Left hindlimb (tissue), 1 donor: ENCODE data around the gene FBXL14.
"Not testable (repeated sequence)": the region's sequence is repeated elsewhere in the genome, so short reads cannot be mapped to it uniquely, and the experiment has no call there.

ENCODE experiments used
- DNase-seq: peaks from one replicate; pipeline ENCODE4 v3.0.0-alpha.2; 2018

The FBXL14 gene

GRCh38 chr12:1619587-1619986 is 25.2 kb upstream of the FBXL14 start:
- DNase-seq = peak; percentile 62

GRCh38 chr12:1619159-1619558 is 24.8 kb upstream of the FBXL14 start:
- DNase-seq = no peak

DNA sequence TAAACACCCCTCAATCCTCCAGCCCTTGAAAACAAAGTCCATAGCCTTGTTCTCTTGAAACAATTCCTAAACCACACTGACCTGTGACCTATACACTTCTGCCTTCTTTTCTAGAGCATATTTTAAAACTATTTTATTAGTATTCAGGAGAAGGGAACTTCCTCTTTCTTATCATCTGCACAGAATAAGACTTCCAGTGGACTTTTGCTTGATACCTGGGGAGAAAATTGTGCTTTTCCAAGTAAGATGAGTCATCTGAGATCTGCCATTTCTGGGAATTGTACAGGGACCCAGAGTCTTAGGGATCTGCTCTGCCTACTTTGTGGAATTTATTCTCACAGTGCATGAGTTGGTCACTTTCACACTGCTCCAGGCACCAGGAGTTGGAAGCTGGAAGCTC is 24.1 kb upstream of the FBXL14 start:
- no peak for DNase-seq

GRCh38 chr12:1616233-1617066 is 22.1 kb upstream of the FBXL14 start:
- no peak for DNase-seq

- no peak for DNase-seq
Observed at GRCh38 chr12:1614360-1614759, 20.0 kb upstream of the FBXL14 start.

DNA sequence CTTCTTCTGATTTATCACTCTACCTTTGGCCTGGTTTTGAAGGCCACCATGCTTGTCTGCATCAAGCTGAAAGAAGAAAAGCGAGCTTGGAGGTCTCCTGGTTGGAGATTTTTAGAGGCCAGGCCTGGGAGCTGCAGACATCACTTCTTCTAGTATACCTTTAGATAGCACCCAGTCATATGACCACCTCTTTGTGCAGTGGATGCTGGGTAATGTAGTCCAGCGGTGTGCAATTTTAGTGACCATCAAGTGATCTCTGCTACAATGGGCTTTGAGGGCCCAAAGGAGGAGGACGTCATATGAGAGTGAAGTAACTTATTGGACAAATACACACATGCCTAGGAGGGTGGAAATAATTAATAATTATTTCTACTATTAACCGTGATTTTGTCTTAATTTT is 19.5 kb upstream of the FBXL14 start:
- DNase-seq = no peak

GRCh38 chr12:1611803-1612572 is 17.6 kb upstream of the FBXL14 start:
- DNase-seq = no peak

GRCh38 chr12:1610072-1610643 is 15.8 kb upstream of the FBXL14 start:
- no peak for DNase-seq

- no peak for DNase-seq
Observed at GRCh38 chr12:1608713-1609119, 14.3 kb upstream of the FBXL14 start.

GRCh38 chr12:1607940-1608712 is 13.7 kb upstream of the FBXL14 start:
- no peak for DNase-seq

- peak; percentile 78 for DNase-seq
Observed at GRCh38 chr12:1606021-1606622, 11.7 kb upstream of the FBXL14 start.

- DNase-seq = peak; percentile 72
Observed at GRCh38 chr12:1605129-1606020, 11.0 kb upstream of the FBXL14 start.

- no peak for DNase-seq
Observed at GRCh38 chr12:1604464-1604863, 10.1 kb upstream of the FBXL14 start.

- no peak for DNase-seq
Observed at GRCh38 chr12:1603269-1603993, 9.1 kb upstream of the FBXL14 start.

GRCh38 chr12:1602706-1603105 is 8.3 kb upstream of the FBXL14 start:
- not testable (repeated sequence) for DNase-seq

- DNase-seq = no peak
Observed at GRCh38 chr12:1598757-1599156, 4.4 kb upstream of the FBXL14 start.

DNA sequence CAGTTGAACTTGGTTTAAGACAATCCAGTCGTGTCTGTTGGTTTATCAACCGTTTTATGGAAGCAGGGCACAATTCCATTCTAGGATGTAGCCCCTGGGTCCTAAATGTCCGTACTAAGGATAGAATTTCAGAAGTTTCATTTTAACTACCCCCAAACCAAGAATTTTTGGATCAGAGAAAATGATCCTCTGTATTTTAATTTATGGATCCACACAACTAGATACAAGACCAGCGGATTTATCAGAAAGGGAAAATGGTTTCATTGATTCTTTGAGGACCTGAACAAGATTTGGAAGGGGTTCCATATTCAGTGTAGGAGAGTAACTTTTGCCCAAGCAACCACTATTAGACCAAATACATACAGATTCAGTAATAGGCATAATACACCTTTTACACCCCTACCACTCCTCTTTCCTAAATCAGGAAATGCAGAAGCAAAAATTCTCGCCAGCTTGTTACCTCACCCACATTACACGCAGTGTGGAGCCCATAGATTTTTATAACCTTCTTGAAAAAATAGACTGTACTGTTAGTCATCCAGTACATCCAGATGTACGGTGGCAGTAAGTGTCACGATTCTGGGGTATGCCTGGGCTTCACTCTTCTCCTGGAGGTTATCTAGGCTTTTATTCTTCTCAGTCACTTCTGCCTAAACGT is 1.4 kb upstream of the FBXL14 start:
- no peak for DNase-seq

DNA sequence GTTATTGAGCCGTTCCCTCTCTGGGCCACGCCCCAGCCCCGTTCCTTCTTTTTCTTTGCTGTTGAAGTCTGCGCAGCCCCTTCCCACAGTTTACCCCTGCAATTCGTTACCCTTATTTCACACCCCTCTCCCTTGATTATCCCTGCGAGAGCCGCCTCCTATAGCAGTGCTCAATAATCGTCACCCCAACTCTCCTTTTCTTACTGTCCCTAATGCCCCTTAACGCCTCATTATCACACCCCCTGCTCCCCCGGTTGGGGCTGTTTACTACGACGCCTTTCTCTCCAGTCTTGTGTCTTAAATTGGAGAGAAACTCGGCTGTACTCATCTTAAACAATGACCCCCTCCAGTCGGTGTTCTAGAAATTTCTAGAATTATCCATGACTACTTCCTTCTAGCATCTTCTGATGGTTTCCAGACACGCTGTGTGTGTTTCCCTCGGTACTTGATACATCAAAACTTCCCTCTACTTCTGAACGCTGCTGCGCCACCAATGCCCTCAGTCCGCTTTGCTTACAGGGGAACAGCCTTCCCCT is 713 bp upstream of the FBXL14 start:
- DNase-seq = no peak

- peak; percentile 74 for DNase-seq
Observed at GRCh38 chr12:1594006-1594260, 448 bp downstream of the FBXL14 start.
